Measurements from ENCODE around the gene CDH16. TPM values are rescaled to one million over a fixed set of nuclear protein-coding genes. Genes with fewer than 3 reads are reported as not detected.
"Not testable (repeated sequence)": the region's sequence is repeated elsewhere in the genome, so short reads cannot be mapped to it uniquely, and the experiment has no call there.

The CDH16 gene
- polyA plus RNA-seq (ENCODE audit: low read depth in 6 of 6): not detected

DNA sequence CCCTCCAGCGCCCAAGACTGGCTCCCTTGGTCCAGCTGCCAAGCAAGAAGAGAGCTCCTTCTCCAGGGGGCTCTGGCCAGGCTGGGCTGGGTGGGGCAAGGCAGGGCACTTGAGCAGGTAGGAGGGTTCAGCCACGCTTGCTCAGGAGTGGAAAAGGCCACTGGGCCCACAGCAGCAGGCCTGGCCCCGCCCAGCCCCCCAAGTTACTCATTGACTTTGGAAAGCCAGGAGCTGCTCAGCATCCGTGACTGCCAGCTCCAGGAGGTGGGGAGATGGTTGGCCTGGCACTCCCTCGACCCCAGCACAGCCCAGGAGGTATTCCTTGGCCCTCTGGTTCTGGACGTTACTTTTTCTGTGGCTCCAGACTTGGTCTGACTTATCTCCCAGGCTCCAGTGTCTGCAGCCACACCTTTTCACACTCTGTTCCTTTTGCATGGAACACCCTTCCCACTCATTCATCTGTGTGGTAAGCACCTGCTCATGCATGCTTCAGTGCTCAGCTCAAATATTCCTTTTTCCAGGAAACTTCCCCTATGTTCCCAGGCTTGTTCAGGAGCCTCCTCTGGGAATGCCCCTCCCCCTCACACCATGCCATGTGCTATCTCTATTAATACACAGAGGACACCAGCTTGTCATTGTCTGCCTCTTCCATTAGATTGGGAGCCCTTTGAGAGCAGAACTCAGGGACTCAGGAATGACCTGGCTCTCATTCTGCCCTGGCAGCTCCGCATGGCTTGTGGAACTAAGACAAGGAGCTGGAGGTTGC lies at the start of gene CDH16:
CDH16 (minus strand) TSS at position 83 of the 766 bp plus-strand sequence. CDS start 820 bp downstream, outside the sequence.
- peak within 1 kb of the TSS in 1 of 6 donors; percentile 78 for H3K27ac Mint-ChIP-seq
- no peak for DNase-seq
- ATAC-seq (ENCODE audit: low read depth in 2 of 2): no peak
- peak within 1 kb of the TSS in 2 of 8 donors; percentile 35 to 72 for H3K4me3 Mint-ChIP-seq
- peaks cover 12 to 59% (median 41%) of the 10 kb centered on the region in 3 donors for H3K27me3 Mint-ChIP-seq
- H3K9me3 Mint-ChIP-seq: no peaks in the 10 kb centered on the region
- no peaks in the 10 kb centered on the region for H3K36me3 Mint-ChIP-seq
- H3K4me1 Mint-ChIP-seq: peaks cover 0 to 4% (median 0%) of the 10 kb centered on the region in 3 donors

DNA sequence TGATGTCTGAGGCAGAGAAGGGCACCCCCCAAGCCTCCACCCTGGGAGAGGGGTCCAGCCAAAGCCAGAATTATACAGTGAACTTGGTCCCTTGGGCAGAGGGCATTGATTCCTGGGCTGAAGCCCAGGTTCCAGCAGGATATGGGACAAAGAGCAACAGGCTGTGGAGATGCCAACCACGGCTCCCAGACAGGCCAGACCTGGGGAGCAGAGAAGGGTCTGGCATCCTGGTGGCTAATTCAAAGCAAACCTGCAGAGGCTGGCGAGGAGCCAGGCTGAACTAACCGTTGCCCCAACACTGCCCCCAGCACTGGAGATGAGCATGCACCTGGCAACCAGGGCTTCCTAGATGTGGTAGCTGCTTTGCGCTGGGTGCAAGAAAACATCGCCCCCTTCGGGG lies 45.4 kb upstream of the CDH16 start:
- ATAC-seq (ENCODE audit: low read depth in 2 of 2): no peak
- no peaks in the 10 kb centered on the region for H3K36me3 Mint-ChIP-seq
- no peak for DNase-seq
- H3K4me3 Mint-ChIP-seq: no peak overlapping the region
- no peaks in the 10 kb centered on the region for H3K9me3 Mint-ChIP-seq
- H3K27me3 Mint-ChIP-seq: peaks cover 10 to 31% (median 29%) of the 10 kb centered on the region in 3 donors
- peaks cover 10 to 23% (median 13%) of the 10 kb centered on the region in 3 donors for H3K4me1 Mint-ChIP-seq
- peak overlapping the region in 1 of 6 donors; percentile 57 for H3K27ac Mint-ChIP-seq

DNA sequence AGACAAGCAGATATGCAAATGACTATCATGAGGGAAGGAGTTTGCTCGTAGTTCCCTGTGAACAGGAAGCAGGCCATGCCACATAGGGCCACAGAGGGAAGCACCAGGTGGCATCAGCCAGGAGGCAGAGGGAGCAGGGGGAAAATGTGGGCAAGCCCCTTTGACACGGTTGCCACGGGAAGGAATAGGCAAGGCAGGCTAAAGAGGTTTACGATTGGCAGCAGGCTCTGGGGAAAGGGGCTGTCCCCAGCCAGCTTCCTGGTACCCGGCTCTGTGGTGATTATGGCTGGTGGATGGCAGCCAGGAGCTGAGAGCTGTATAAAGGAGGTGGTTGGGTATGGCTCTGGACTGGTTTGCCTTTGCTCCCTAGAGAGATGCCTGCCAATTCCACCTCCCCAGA lies 43.2 kb upstream of the CDH16 start:
- H3K4me1 Mint-ChIP-seq: peaks cover 13 to 27% (median 17%) of the 10 kb centered on the region in 3 donors
- H3K4me3 Mint-ChIP-seq: peak overlapping the region in 7 of 8 donors; percentile 31 to 75 (median 56)
- peak; percentile 51 to 57 for ATAC-seq (ENCODE audit: low read depth in 2 of 2)
- no peaks in the 10 kb centered on the region for H3K9me3 Mint-ChIP-seq
- H3K36me3 Mint-ChIP-seq: no peaks in the 10 kb centered on the region
- no peak for DNase-seq
- peaks cover 8 to 40% (median 32%) of the 10 kb centered on the region in 3 donors for H3K27me3 Mint-ChIP-seq
- peak overlapping the region in 2 of 6 donors; percentile 88 to 92 for H3K27ac Mint-ChIP-seq

- no peaks in the 10 kb centered on the region for H3K36me3 Mint-ChIP-seq
- ATAC-seq (ENCODE audit: low read depth in 2 of 2): peak; percentile 79 to 84
- H3K4me3 Mint-ChIP-seq: peak within 1 kb of the TSS in 7 of 8 donors; percentile 31 to 75 (median 56)
- H3K27me3 Mint-ChIP-seq: peaks cover 8 to 40% (median 26%) of the 10 kb centered on the region in 3 donors
- DNase-seq: peak; percentile 19
- peak within 1 kb of the TSS in 4 of 6 donors; percentile 14 to 92 (median 80) for H3K27ac Mint-ChIP-seq
- peaks cover 13 to 27% (median 17%) of the 10 kb centered on the region in 3 donors for H3K4me1 Mint-ChIP-seq
- no peaks in the 10 kb centered on the region for H3K9me3 Mint-ChIP-seq
Measured at GRCh38 chr16:66961065-66961744, 42.5 kb upstream of the CDH16 start, which contains the start of gene CES3. TSS of gene CES3 (plus strand) at chr16:66961266. CDS start at chr16:66961308, 42 bp downstream.

DNA sequence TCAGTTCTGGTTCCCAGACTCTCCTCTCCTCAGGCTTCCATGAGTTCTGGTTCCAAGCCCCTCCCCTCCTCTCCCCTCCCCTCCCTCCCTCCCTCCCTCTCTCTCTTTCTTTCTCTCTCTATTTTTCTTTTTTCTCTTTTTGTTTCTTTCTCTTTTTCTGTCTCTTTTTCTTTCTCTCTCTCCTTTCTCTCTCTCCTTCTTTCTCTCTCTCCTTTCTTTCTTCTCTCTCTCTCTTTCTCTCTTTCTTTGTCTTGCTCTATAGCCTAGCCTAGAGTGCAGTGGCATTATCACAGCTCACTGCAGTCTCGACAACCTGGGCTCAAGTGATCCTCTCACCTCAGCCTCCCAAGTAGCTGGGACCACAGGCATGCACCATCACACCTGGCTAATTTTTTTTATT lies 41.6 kb upstream of the CDH16 start:
- no peaks in the 10 kb centered on the region for H3K36me3 Mint-ChIP-seq
- H3K9me3 Mint-ChIP-seq: no peaks in the 10 kb centered on the region
- H3K4me3 Mint-ChIP-seq: no peak overlapping the region
- DNase-seq: no peak
- no peak for ATAC-seq (ENCODE audit: low read depth in 2 of 2)
- no peak overlapping the region for H3K27ac Mint-ChIP-seq
- peaks cover 8 to 37% (median 26%) of the 10 kb centered on the region in 3 donors for H3K27me3 Mint-ChIP-seq
- H3K4me1 Mint-ChIP-seq: peaks cover 13 to 27% (median 17%) of the 10 kb centered on the region in 3 donors

- Mint-ChIP-seq H3K4me3 (no peak overlapping the region), H3K36me3 (no peaks in the 10 kb centered on the region), H3K27ac (no peak overlapping the region), H3K9me3 (no peaks in the 10 kb centered on the region), H3K27me3 (peaks cover 8 to 32% (median 21%) of the 10 kb centered on the region in 3 donors), H3K4me1 (peaks cover 13 to 27% (median 17%) of the 10 kb centered on the region in 3 donors)
- ATAC-seq (ENCODE audit: low read depth in 2 of 2) (no peak), DNase-seq (no peak)
Measured at GRCh38 chr16:66959704-66960161, 41.0 kb upstream of the CDH16 start.

- Mint-ChIP-seq H3K4me1 (peaks cover 13 to 27% (median 18%) of the 10 kb centered on the region in 3 donors), H3K27ac (no peak overlapping the region), H3K4me3 (no peak overlapping the region), H3K36me3 (no peaks in the 10 kb centered on the region), H3K9me3 (no peaks in the 10 kb centered on the region), H3K27me3 (peaks cover 9 to 30% (median 20%) of the 10 kb centered on the region in 3 donors)
- ATAC-seq (ENCODE audit: low read depth in 2 of 2) (no peak), DNase-seq (no peak)
Measured at GRCh38 chr16:66958857-66959703, 40.4 kb upstream of the CDH16 start.

GRCh38 chr16:66956154-66956457 lies 37.4 kb upstream of the CDH16 start:
- H3K4me1 Mint-ChIP-seq: peaks cover 3 to 15% (median 9%) of the 10 kb centered on the region in 3 donors
- H3K9me3 Mint-ChIP-seq; H3K27ac Mint-ChIP-seq; ATAC-seq (ENCODE audit: low read depth in 2 of 2); DNase-seq; H3K4me3 Mint-ChIP-seq; H3K36me3 Mint-ChIP-seq: not testable (repeated sequence)
- peaks cover 27 to 54% (median 43%) of the 10 kb centered on the region in 3 donors for H3K27me3 Mint-ChIP-seq

DNA sequence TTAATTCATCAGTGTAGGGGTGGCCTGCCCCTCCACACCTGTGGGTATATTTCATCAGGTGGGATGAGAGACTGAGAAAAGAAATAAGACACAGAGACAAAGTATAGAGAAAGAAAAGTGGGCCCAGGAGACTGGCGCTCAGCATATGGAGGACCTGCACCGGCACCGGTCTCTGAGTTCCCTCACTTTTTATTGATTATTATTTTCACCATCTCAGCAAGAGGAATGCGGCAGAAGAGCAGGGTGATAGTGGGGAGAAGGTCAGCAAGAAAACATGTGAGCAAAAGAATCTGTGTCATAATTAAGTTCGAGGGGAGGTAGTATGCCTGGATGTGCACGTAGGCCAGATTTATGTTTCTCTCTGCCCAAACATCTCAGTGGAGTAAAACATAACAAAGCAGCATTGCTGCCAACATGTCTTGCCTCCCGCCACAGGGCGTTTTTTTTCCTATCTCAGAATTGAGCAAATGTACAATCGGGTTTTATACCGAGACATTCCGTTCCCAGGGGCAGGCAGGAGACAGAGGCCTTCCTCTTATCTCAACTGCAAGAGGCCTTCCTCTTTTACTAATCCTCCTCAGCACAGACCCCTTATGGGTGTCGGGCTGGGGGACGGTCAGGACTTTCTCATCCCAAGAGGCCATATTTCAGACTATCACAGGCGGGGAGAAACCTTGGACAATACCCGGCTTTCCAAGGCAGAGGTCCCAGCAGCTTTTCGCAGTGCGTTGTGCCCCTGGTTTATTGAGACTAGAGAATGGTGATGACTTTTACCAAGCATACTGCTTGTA lies 36.9 kb upstream of the CDH16 start:
- H3K4me3 Mint-ChIP-seq; H3K9me3 Mint-ChIP-seq; DNase-seq; H3K36me3 Mint-ChIP-seq; ATAC-seq (ENCODE audit: low read depth in 2 of 2): not testable (repeated sequence)
- Mint-ChIP-seq H3K4me1 (peaks cover 0 to 11% (median 4%) of the 10 kb centered on the region in 3 donors), H3K27ac (peak overlapping the region in 1 of 6 donors; percentile 76), H3K27me3 (peaks cover 30 to 56% (median 48%) of the 10 kb centered on the region in 3 donors)

GRCh38 chr16:66954097-66954659 lies 35.5 kb upstream of the CDH16 start:
- DNase-seq (peak; percentile 64), ATAC-seq (ENCODE audit: low read depth in 2 of 2) (peak; percentile 74 to 90)
- Mint-ChIP-seq H3K4me1 (peaks cover 0 to 11% (median 4%) of the 10 kb centered on the region in 3 donors), H3K4me3 (no peak overlapping the region), H3K27me3 (peaks cover 37 to 53% (median 52%) of the 10 kb centered on the region in 3 donors), H3K27ac (no peak overlapping the region), H3K9me3 (peaks cover 0 to 6% (median 0%) of the 10 kb centered on the region in 7 donors), H3K36me3 (peaks cover 0 to 7% of the 10 kb centered on the region in 2 donors)

- H3K27ac Mint-ChIP-seq: no peak overlapping the region
- DNase-seq (no peak), ATAC-seq (ENCODE audit: low read depth in 2 of 2) (no peak)
- H3K27me3 Mint-ChIP-seq: peaks cover 33 to 56% (median 55%) of the 10 kb centered on the region in 3 donors
- H3K4me1 Mint-ChIP-seq: peaks cover under 1 to 8% (median 4%) of the 10 kb centered on the region in 3 donors
- no peak overlapping the region for H3K4me3 Mint-ChIP-seq
- H3K9me3 Mint-ChIP-seq: peaks cover 0 to 6% (median 0%) of the 10 kb centered on the region in 7 donors
- H3K36me3 Mint-ChIP-seq: peaks cover 0 to 7% of the 10 kb centered on the region in 2 donors
Measured at GRCh38 chr16:66953462-66954096, 34.9 kb upstream of the CDH16 start.

All from naive B cell (primary cell).